GM19328 (cell line): ENCODE measurements around the gene ALOX5AP.

ENCODE experiments used
- ATAC-seq: cut with Tn5 transposase; IDR thresholded peaks from one replicate; pipeline ENCODE4 v1.9.1; 2021; ENCODE audit warnings: mild to moderate bottlenecking, moderate library complexity; ENCODE audit not compliant: unreplicated experiment

ALOX5AP gene

GRCh38 chr13:30735025-30735871, at the start of gene ALOX5AP:
Gene ALOX5AP (plus strand): TSS chr13:30735543. CDS start chr13:30735606, 63 bp downstream.
- ATAC-seq, result peak; percentile 47

- ATAC-seq, result no peak
These were observed 49.4 kb upstream of the ALOX5AP start for GRCh38 chr13:30685987-30686386.

GRCh38 chr13:30687601-30688000, 47.7 kb upstream of the ALOX5AP start:
- ATAC-seq, result no peak

GRCh38 chr13:30689752-30690151, 45.6 kb upstream of the ALOX5AP start:
- no peak for ATAC-seq

GRCh38 chr13:30690282-30691188, 44.8 kb upstream of the ALOX5AP start:
- ATAC-seq, result peak; percentile 64

GRCh38 chr13:30692113-30692512, 43.2 kb upstream of the ALOX5AP start:
- ATAC-seq, result no peak

GRCh38 chr13:30696278-30697176, 38.8 kb upstream of the ALOX5AP start:
- ATAC-seq, result no peak

- no peak for ATAC-seq
These were observed 38.0 kb upstream of the ALOX5AP start for GRCh38 chr13:30697177-30697953.

- ATAC-seq, result no peak
These were observed 37.3 kb upstream of the ALOX5AP start for GRCh38 chr13:30697996-30698401.

GRCh38 chr13:30698488-30699005, 36.8 kb upstream of the ALOX5AP start:
- no peak for ATAC-seq

GRCh38 chr13:30700364-30700763, 35.0 kb upstream of the ALOX5AP start:
- no peak for ATAC-seq

GRCh38 chr13:30702006-30702405, 33.3 kb upstream of the ALOX5AP start:
- no peak for ATAC-seq

- no peak for ATAC-seq
These were observed 30.7 kb upstream of the ALOX5AP start for GRCh38 chr13:30704596-30704995.

- ATAC-seq, result no peak
These were observed 29.7 kb upstream of the ALOX5AP start for GRCh38 chr13:30705680-30706079.

- no peak for ATAC-seq
These were observed 26.8 kb upstream of the ALOX5AP start for GRCh38 chr13:30708541-30708940.

GRCh38 chr13:30710442-30710841, 24.9 kb upstream of the ALOX5AP start:
- no peak for ATAC-seq

- no peak for ATAC-seq
These were observed 24.0 kb upstream of the ALOX5AP start for GRCh38 chr13:30711375-30711774.

GRCh38 chr13:30711837-30712236, 23.5 kb upstream of the ALOX5AP start:
- no peak for ATAC-seq
